Caco-2 (cell line): Measurements from ENCODE around the gene CFAP221. TPM values are rescaled to one million over a fixed set of nuclear protein-coding genes. Genes with fewer than 3 reads are reported as not detected.

Source experiments
- BruUV-seq: library from RNA; stranded (reverse); fragments of 400-500 nt; replicated peaks from 2 replicates; lab custom pipeline; 2021; lab: Mats Ljungman, UMichigan
- CTCF ChIA-PET: fragments of 300-600 bp; sonication (Branson Sonifier 250); formaldehyde crosslinking; loops from one replicate; lab custom pipeline; 2022; ENCODE audit warnings: antibody characterized with exemption; lab: Charles Lee
- POLR2A ChIA-PET: fragments of 300-600 bp; sonication (Branson Sonifier 250); formaldehyde crosslinking; loops from one replicate; lab custom pipeline; 2022; ENCODE audit warnings: antibody characterized with exemption; lab: Charles Lee
- DNase-seq, 2 experiments: peaks; one replicate each; pipeline versions ENCODE4 v3.0.0 to v3.0.0-alpha.2; 2020 to 2022
- H3K27me3 ChIP-seq: replicated peaks from 2 replicates; pipeline ENCODE4 v1.6.0; 2011; ENCODE audit warnings: low read length; ENCODE audit not compliant: control insufficient read depth, insufficient read depth
- H3K36me3 ChIP-seq: 2 replicates; pipeline ENCODE4 v1.5.1; 2011; ENCODE audit warnings: low read length; ENCODE audit not compliant: control insufficient read depth, insufficient read depth
- H3K4me1 ChIP-seq: fragments of 250-450 bp; sonication (Bioruptor Pico); 2 replicates; pipeline ENCODE4 v1.5.1; 2020; ENCODE audit warnings: mild to moderate bottlenecking
- H3K4me3 ChIP-seq: 2 replicates; pipeline ENCODE4 v1.5.1; 2011; ENCODE audit warnings: low read depth, mild to moderate bottlenecking, control low read depth, low read length
- H3K9me3 ChIP-seq: fragments of 250-450 bp; sonication (Bioruptor Pico); 2 replicates; pipeline ENCODE4 v1.5.1; 2020; ENCODE audit warnings: mild to moderate bottlenecking, moderate library complexity
- H3K27ac Mint-ChIP-seq: one replicate; pipeline ENCODE4 v1.8.0; 2022; ENCODE audit warnings: mixed read lengths; ENCODE audit not compliant: unreplicated experiment
- H3K27me3 Mint-ChIP-seq: one replicate; pipeline ENCODE4 v1.8.0; 2022; ENCODE audit warnings: mixed read lengths; ENCODE audit not compliant: insufficient read depth, unreplicated experiment
- H3K36me3 Mint-ChIP-seq: one replicate; pipeline ENCODE4 v1.8.0; 2022; ENCODE audit warnings: mild to moderate bottlenecking, mixed read lengths; ENCODE audit not compliant: insufficient read depth, unreplicated experiment
- H3K4me1 Mint-ChIP-seq: one replicate; pipeline ENCODE4 v1.8.0; 2022; ENCODE audit warnings: low read depth, mixed read lengths; ENCODE audit not compliant: unreplicated experiment
- H3K4me3 Mint-ChIP-seq: one replicate; pipeline ENCODE4 v1.8.0; 2022; ENCODE audit warnings: mild to moderate bottlenecking, moderate library complexity, mixed read lengths; ENCODE audit not compliant: unreplicated experiment
- H3K9me3 Mint-ChIP-seq: one replicate; pipeline ENCODE4 v1.8.0; 2022; ENCODE audit warnings: mixed read lengths; ENCODE audit not compliant: unreplicated experiment
- CTCF ChIP-seq, 2 experiments: fragments of 200-600 bp in 1 of 2; IDR thresholded peaks; 1 replicate in 1 of 2; 2 replicates in 1 of 2; pipeline versions ENCODE4 v1.5.1 to v1.8.0; 2011 to 2022; ENCODE audit warnings: antibody characterized with exemption in 1 of 2, control low read depth in 1 of 2, inconsistent platforms in 1 of 2, low read depth in 1 of 2, low read length in 1 of 2, mild to moderate bottlenecking in 1 of 2, moderate library complexity in 1 of 2; ENCODE audit not compliant: insufficient read depth in 1 of 2, severe bottlenecking in 1 of 2, unreplicated experiment in 1 of 2
- intact Hi-C: fragments of 100-400 bp; cut with micrococcal nuclease; formaldehyde crosslinking; loops from one replicate; pipeline ENCODE4 v1.10.0; 2022; ENCODE audit not compliant: unreplicated experiment
- total RNA-seq: library from RNA; stranded (reverse); gene quantifications from 2 replicates; pipeline ENCODE4 v1.2.3, GENCODE V29; 2022

Gene CFAP221
- total RNA-seq, 1 experiment from 2014 or later, result not detected

- CTCF ChIA-PET, result no interaction called here
- BruUV-seq, result no TSS peak
- Histone ChIP-seq H3K9me3 (peaks cover 8% of the 10 kb centered on the region; the same call in 1 of the 2 replicates), H3K27me3 (no peaks in the 10 kb centered on the region), H3K4me1 (no peaks in the 10 kb centered on the region), H3K4me3 (no peak overlapping the region), H3K36me3 (no peaks in the 10 kb centered on the region)
- TF ChIP-seq CTCF (IDR thresholded peaks at IDR 0.05; ENCODE audit: insufficient read depth in 1 of 2, low read depth in 1 of 2, low read length in 1 of 2, severe bottlenecking in 1 of 2, unreplicated experiment in 1 of 2), result no peak
- Mint-ChIP-seq H3K27me3 (no peaks in the 10 kb centered on the region), H3K36me3 (no peaks in the 10 kb centered on the region), H3K4me3 (no peak overlapping the region), H3K9me3 (peaks cover 32% of the 10 kb centered on the region), H3K4me1 (peaks cover 10% of the 10 kb centered on the region), H3K27ac (no peak overlapping the region)
- DNase-seq, result no peak
- intact Hi-C loops, result no loop called here
- POLR2A ChIA-PET, result no interaction called here
Measured at GRCh38 chr2:119536707-119537106, 7.5 kb upstream of the CFAP221 start.

- peaks cover 24% of the 10 kb centered on the region for H3K9me3 Mint-ChIP-seq
- H3K4me3 Mint-ChIP-seq, result no peak overlapping the region
- no peak for TF ChIP-seq CTCF (IDR thresholded peaks at IDR 0.05; ENCODE audit: insufficient read depth in 1 of 2, low read depth in 1 of 2, low read length in 1 of 2, severe bottlenecking in 1 of 2, unreplicated experiment in 1 of 2)
- Histone ChIP-seq H3K4me3 (no peak overlapping the region), H3K36me3 (no peaks in the 10 kb centered on the region), H3K4me1 (no peaks in the 10 kb centered on the region), H3K27me3 (no peaks in the 10 kb centered on the region), H3K9me3 (peaks cover 3% of the 10 kb centered on the region; the same call in 1 of the 2 replicates)
- POLR2A ChIA-PET, result no interaction called here
- no TSS peak for BruUV-seq
- H3K27me3 Mint-ChIP-seq, result no peaks in the 10 kb centered on the region
- H3K27ac Mint-ChIP-seq, result no peak overlapping the region
- no peak for DNase-seq
- CTCF ChIA-PET, result interaction anchor here (0.7 kb wide), 1 partner anchor 61 kb away, joined by 3 read pairs; no protein-coding TSS in a partner anchor
- H3K4me1 Mint-ChIP-seq, result peaks cover 10% of the 10 kb centered on the region
- H3K36me3 Mint-ChIP-seq, result no peaks in the 10 kb centered on the region
- intact Hi-C loops, result no loop called here
Measured at GRCh38 chr2:119537792-119538191, 6.5 kb upstream of the CFAP221 start.

DNA sequence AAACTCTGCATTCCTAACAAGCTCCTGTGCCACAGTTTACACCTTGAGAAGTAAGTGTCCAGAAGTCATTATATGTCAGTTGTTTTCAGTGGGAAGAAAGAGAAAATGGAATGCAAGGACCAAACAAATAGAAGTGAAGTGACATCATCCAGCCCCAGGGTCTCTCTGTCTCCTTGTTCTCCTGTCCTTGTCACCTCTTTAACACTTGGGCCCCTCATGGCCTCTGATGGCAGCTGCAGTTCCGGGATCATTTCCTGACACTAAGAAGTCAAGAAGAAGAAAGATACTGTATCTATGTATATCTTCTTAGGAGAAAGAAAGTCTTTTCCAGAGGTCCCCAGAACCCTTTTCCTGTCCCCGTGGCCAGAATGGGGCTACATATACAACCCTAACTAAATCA lies 2.8 kb upstream of the CFAP221 start:
- DNase-seq, result no peak
- intact Hi-C loops, result no loop called here
- Mint-ChIP-seq H3K27ac (no peak overlapping the region), H3K36me3 (peaks cover 5% of the 10 kb centered on the region), H3K4me1 (peaks cover 27% of the 10 kb centered on the region), H3K4me3 (no peak overlapping the region), H3K9me3 (no peaks in the 10 kb centered on the region), H3K27me3 (no peaks in the 10 kb centered on the region)
- no peak for TF ChIP-seq CTCF (IDR thresholded peaks at IDR 0.05; ENCODE audit: insufficient read depth in 1 of 2, low read depth in 1 of 2, low read length in 1 of 2, severe bottlenecking in 1 of 2, unreplicated experiment in 1 of 2)
- H3K4me3 ChIP-seq, result no peak overlapping the region
- H3K36me3 ChIP-seq, result no peaks in the 10 kb centered on the region
- BruUV-seq, result no TSS peak
- H3K4me1 ChIP-seq, result peaks cover 22% of the 10 kb centered on the region
- no peaks in the 10 kb centered on the region for H3K27me3 ChIP-seq
- no peaks in the 10 kb centered on the region for H3K9me3 ChIP-seq
- POLR2A ChIA-PET, result no interaction called here
- CTCF ChIA-PET, result no interaction called here
